ENCODE results near the gene PXK.

GRCh38 chr3:58329150-58329921 is 3.4 kb upstream of the PXK start:
- TF ChIP-seq GATA2 (IDR thresholded peaks at IDR 0.05; ENCODE audit: low read depth, low read length) (no peak), GATA3 (IDR thresholded peaks at IDR 0.05; ENCODE audit: low read depth, low read length) (no peak)
